HUES6 (cell line): ENCODE data around the gene PCDH7.

Experiments
- H3K27ac ChIP-seq: 2 replicates; pipeline ENCODE4 v1.7.0; 2013; ENCODE audit warnings: low read depth, mild to moderate bottlenecking, low read length, inconsistent platforms
- H3K27me3 ChIP-seq: 2 replicates; pipeline ENCODE4 v1.6.1; 2013; ENCODE audit warnings: low read length; ENCODE audit not compliant: control insufficient read depth, insufficient read depth
- H3K36me3 ChIP-seq: 2 replicates; pipeline ENCODE4 v1.6.1; 2013; ENCODE audit warnings: low read length; ENCODE audit not compliant: control insufficient read depth, insufficient read depth
- H3K4me1 ChIP-seq: 2 replicates; pipeline ENCODE4 v1.6.1; 2013; ENCODE audit warnings: low read length; ENCODE audit not compliant: control insufficient read depth, insufficient read depth
- H3K4me3 ChIP-seq: 2 replicates; pipeline ENCODE4 v1.5.1; 2013; ENCODE audit warnings: low read depth, low read length
- H3K9ac ChIP-seq: one replicate; pipeline ENCODE4 v1.6.1; 2013; ENCODE audit warnings: mild to moderate bottlenecking, low read length
- H3K9me3 ChIP-seq: 2 replicates; pipeline ENCODE4 v1.6.1; 2013; ENCODE audit warnings: low read depth, low read length; ENCODE audit not compliant: control insufficient read depth, insufficient read depth

The PCDH7 gene

DNA sequence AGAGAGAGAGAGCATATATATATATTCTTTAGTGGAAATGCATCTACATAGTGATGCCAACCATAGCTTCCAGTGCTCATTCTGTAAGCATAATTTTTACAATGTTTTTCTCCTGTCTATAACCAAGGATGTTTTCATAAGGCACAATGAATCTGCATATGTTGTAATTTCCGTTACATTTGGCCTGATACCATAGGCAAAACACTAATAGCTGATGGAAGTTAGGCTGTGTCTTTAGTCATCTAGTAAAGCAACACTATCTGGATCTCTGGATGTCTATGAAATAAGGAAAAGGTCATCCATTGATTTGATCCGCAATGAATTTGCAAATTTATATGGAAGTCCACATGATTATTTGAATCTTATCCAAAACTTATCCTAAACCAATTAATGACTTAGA is 8.1 kb downstream of the PCDH7 start:
- H3K36me3 ChIP-seq = no peaks in the 10 kb centered on the region
- no peaks in the 10 kb centered on the region for H3K4me1 ChIP-seq
- no peak overlapping the region for H3K4me3 ChIP-seq
- H3K27ac ChIP-seq = no peak overlapping the region
- no peak overlapping the region for H3K9ac ChIP-seq
- peaks cover 13% of the 10 kb centered on the region for H3K27me3 ChIP-seq
- H3K9me3 ChIP-seq = no peaks in the 10 kb centered on the region

DNA sequence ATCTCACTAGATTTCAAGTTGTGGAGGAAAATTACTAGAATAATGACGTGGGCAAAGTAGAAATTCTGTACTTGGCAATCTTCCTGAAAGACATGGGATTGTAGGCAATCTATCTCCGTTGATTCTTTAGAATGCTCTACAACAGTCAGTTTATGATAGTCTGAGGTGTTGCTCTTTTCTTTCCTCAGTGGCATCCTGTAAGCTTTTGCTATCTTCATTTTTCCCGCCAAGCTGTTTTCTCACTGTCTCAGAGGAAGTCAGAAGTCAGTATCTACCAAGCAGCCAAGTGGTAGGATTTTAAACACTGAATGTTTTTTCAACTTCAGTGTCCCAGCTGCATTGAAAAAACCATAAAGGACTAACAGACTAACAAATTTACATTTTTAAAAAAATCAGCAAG is 23.7 kb downstream of the PCDH7 start:
- no peak overlapping the region for H3K4me3 ChIP-seq
- H3K27me3 ChIP-seq = no peaks in the 10 kb centered on the region
- no peaks in the 10 kb centered on the region for H3K36me3 ChIP-seq
- no peaks in the 10 kb centered on the region for H3K9me3 ChIP-seq
- H3K9ac ChIP-seq = no peak overlapping the region
- H3K27ac ChIP-seq = no peak overlapping the region
- H3K4me1 ChIP-seq = no peaks in the 10 kb centered on the region

DNA sequence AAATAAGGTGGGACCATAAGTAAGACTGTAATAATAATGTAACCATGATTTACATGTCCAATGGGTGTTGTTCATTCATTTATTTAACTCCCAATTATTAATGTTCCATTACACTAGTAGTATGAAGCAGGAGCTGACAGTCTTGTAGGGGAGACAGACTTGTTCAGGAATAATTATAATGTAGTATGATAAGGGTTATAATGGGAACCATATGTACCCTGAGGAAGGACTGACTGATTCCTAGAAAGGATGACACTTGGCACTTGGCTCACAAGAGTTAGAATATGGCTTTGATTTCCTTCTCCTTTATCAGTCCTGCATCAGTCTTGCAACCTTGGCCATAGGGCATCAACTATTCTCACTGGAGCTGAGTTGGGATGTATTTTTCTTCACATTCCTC is 24.2 kb downstream of the PCDH7 start:
- H3K27ac ChIP-seq = no peak overlapping the region
- H3K9me3 ChIP-seq = no peaks in the 10 kb centered on the region
- H3K27me3 ChIP-seq = no peaks in the 10 kb centered on the region
- H3K9ac ChIP-seq = no peak overlapping the region
- no peaks in the 10 kb centered on the region for H3K36me3 ChIP-seq
- no peak overlapping the region for H3K4me3 ChIP-seq
- H3K4me1 ChIP-seq = no peaks in the 10 kb centered on the region

DNA sequence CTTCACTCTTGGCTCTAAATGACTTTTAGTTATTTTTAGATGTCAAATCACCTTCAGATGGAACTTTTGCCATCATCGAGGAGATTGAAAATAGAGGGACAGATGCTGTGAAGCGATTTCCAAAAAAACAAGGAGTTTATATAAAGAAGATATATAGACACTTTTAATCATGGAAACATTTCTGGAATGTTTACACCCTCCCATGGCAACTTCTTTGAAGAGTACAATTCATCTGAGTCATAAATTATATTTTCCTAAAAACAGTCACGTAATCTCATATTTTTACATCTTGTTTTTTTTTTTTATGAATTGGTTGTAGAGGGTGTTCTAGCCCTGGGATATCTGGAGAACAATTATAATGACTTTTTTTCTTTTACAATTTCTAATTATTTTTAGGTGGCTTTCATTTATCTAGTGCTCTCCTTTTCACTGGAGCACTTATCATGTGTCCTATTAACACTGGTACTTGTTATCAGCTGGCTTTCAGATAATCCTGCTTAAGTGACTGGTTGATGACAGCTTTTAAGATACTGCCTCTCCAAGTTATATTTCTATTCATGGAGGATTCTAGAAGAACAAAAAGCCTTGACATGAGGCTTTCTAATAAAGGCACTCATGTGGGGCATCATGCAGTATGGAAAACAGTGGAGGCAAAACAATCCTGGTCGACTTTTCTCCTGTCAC is 24.9 kb downstream of the PCDH7 start:
- no peaks in the 10 kb centered on the region for H3K4me1 ChIP-seq
- no peak overlapping the region for H3K9ac ChIP-seq
- H3K9me3 ChIP-seq = no peaks in the 10 kb centered on the region
- H3K36me3 ChIP-seq = no peaks in the 10 kb centered on the region
- H3K27me3 ChIP-seq = no peaks in the 10 kb centered on the region
- no peak overlapping the region for H3K27ac ChIP-seq
- no peak overlapping the region for H3K4me3 ChIP-seq

DNA sequence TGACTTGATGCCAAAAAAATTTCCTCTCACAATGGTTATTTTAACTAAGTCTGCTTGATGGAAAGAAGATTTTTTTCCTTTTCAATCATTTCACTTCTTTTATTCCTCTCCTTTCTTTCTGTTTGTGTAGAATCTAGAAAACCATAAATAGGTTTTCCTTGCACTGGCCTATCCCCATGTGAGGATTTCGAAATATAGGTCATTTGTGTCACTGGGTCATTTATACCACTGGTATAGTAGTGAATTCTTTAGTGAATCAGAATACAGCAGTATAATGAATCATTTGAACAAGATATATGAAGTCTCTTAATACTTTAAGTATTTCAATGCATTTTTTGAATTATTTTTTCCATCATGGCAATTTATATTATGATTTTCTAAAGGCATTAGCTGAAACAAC is 26.6 kb downstream of the PCDH7 start:
- H3K27ac ChIP-seq = no peak overlapping the region
- H3K9me3 ChIP-seq = no peaks in the 10 kb centered on the region
- H3K36me3 ChIP-seq = no peaks in the 10 kb centered on the region
- no peak overlapping the region for H3K4me3 ChIP-seq
- H3K9ac ChIP-seq = no peak overlapping the region
- no peaks in the 10 kb centered on the region for H3K27me3 ChIP-seq
- no peaks in the 10 kb centered on the region for H3K4me1 ChIP-seq

DNA sequence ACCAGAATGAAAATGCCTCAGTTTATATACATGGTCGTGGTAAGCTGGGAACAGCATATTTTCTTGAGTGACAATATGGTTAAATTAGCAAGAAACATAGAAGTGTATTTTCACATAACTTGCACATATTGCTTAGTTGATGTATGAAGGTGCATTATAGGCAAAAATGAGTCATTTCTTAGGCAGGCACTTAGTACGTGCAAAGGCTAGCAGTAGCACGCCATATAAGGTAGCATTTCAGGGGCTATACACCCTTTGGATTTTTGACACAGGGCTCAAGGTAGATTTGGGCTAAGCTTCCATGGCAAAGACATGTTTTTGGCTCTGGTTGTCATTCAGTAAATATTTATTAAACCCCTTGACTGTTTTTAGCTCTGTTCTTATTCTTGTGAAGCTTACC is 33.1 kb downstream of the PCDH7 start:
- H3K27ac ChIP-seq = no peak overlapping the region
- no peak overlapping the region for H3K4me3 ChIP-seq
- H3K4me1 ChIP-seq = no peaks in the 10 kb centered on the region
- no peaks in the 10 kb centered on the region for H3K27me3 ChIP-seq
- no peak overlapping the region for H3K9ac ChIP-seq
- H3K9me3 ChIP-seq = no peaks in the 10 kb centered on the region
- no peaks in the 10 kb centered on the region for H3K36me3 ChIP-seq

DNA sequence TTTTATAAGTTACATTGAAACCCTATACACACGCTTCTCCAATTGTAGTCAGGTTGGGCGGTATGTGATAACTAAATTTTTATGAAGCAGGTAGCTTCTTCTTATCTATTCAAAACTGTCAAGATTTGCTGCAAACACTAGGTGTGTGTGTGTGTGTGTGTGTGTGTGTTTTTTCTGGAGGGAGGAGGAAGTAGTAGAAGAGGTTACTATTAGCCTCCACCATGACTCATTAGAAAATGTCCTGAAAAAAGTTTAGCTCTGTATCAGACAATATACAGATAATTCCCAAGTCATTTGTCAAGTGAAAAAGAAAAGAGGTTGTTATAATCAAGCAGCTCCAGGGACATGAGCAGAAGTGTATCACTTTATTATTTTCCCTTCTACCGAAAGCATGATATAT is 33.9 kb downstream of the PCDH7 start:
- Histone ChIP-seq H3K9ac (no peak overlapping the region), H3K4me3 (no peak overlapping the region), H3K27ac (no peak overlapping the region)

DNA sequence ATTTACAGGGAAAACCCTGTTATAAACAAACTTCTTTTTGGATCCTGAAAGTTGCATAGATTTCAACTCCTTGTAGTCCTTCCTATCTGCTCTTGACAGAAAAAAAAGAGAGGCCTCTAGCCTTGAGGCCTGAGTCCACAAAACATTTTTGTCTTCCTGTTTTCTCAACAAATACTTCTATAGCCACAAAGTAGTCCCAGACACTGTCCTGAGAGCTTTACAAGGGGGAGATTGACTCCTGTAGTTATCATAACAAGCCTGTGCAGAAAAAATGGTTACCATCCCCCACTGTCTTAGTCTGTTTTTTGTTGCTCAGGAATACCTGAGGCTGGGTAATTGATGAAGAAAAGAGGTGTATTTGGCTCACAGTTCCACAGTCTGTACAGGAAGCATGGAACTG is 35.2 kb downstream of the PCDH7 start:
- Histone ChIP-seq H3K36me3 (no peaks in the 10 kb centered on the region), H3K27ac (no peak overlapping the region), H3K9me3 (no peaks in the 10 kb centered on the region), H3K4me1 (no peaks in the 10 kb centered on the region), H3K4me3 (no peak overlapping the region), H3K27me3 (no peaks in the 10 kb centered on the region), H3K9ac (no peak overlapping the region)

More for the DNA sequence above, 33.9 kb downstream of the PCDH7 start:
- H3K4me1 ChIP-seq = no peaks in the 10 kb centered on the region
- H3K9me3 ChIP-seq = no peaks in the 10 kb centered on the region
- H3K27me3 ChIP-seq = no peaks in the 10 kb centered on the region
- no peaks in the 10 kb centered on the region for H3K36me3 ChIP-seq

DNA sequence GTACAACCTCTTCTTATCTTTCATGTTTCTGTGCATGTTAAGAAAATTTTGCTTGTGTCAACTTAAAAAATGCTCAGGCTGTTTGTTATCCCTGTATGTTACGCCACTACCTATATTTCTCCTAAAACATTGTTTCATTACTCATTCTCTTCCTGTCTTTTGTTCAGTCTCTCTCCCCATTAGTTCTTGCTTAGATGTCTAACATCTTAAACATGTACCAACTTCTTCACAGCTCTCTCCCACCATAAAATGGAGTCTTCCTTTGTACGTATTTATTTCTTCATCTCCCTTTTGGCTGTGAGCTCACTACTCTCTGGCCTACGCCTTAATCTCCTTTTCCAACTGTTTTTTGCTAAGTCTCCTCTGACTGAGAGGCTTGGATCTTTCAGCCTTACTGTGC is 36.4 kb downstream of the PCDH7 start:
- Histone ChIP-seq H3K36me3 (no peaks in the 10 kb centered on the region), H3K27me3 (no peaks in the 10 kb centered on the region), H3K9ac (no peak overlapping the region), H3K27ac (no peak overlapping the region), H3K9me3 (no peaks in the 10 kb centered on the region), H3K4me1 (no peaks in the 10 kb centered on the region), H3K4me3 (no peak overlapping the region)

DNA sequence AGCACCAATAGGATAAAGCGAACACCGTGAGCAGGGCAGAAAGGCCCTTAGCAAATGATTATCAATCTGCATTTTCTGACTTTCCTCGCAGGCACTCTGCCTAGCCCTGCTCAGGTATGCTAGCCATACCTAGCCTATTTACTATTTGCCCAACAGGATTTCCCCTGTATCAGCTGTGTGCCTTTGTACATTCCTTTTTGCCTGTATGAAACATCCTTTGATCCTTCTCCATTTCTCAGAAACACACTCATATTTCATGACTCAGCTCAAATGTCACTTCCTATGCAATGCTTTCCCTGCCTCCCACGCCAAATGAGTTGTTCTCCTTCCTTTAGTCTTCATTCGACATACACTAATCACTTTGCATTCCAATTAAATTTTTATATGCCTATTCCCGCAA is 37.2 kb downstream of the PCDH7 start:
- Histone ChIP-seq H3K4me1 (no peaks in the 10 kb centered on the region), H3K4me3 (no peak overlapping the region), H3K27ac (no peak overlapping the region), H3K27me3 (no peaks in the 10 kb centered on the region), H3K9me3 (no peaks in the 10 kb centered on the region), H3K9ac (no peak overlapping the region), H3K36me3 (no peaks in the 10 kb centered on the region)

DNA sequence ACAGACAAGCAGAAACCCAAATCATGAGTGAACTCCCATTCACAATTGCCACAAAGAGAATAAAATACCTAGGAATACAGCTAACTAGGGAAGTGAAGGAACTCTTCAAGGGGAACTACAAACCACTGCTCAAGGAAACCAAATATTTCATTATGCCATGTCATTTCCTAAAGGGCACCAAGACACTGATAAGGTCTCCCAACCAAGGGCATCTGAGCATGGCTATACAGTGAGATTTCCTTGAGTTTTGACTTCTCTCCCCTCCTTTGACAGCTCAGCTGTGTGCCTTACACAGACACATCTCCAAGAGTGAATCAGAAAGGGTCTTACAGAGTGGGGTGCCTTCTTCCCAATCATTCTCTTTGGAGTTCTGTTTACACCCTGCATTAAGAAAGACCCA is 40.4 kb downstream of the PCDH7 start:
- Histone ChIP-seq H3K4me3 (no peak overlapping the region), H3K27me3 (no peaks in the 10 kb centered on the region), H3K9me3 (no peaks in the 10 kb centered on the region), H3K27ac (no peak overlapping the region), H3K36me3 (no peaks in the 10 kb centered on the region), H3K9ac (no peak overlapping the region), H3K4me1 (no peaks in the 10 kb centered on the region; the same call in 1 of the 2 replicates)

DNA sequence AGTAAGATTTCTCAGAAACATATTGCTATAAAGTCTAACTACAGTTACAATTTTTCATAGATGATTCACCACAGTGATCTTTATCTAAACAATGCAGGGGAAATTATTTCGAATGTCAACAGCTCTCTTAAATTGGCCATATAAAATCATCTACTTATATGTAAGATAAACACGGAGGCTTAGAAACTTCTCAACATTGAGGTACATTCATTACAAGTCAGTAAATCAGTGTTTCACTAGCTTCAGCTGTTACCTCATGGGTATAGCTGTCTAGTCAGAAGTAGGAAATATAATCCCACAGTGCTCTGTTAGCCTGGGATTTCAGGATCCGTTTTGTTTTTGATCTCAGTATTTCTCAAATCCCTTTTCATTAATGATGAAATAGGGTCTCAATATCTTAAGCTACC is 43.2 kb downstream of the PCDH7 start:
- Histone ChIP-seq H3K4me1 (peaks cover 4% of the 10 kb centered on the region; the same call in 1 of the 2 replicates), H3K9ac (no peak overlapping the region), H3K9me3 (no peaks in the 10 kb centered on the region), H3K27me3 (no peaks in the 10 kb centered on the region), H3K27ac (no peak overlapping the region), H3K4me3 (no peak overlapping the region), H3K36me3 (no peaks in the 10 kb centered on the region)
